Measurements from ENCODE around the gene ATP6V0A1.

ATP6V0A1 gene

GRCh38 chr17:42421507-42422338 lies 37.0 kb upstream of the ATP6V0A1 start:
- no peaks in the 10 kb centered on the region for H3K36me3 ChIP-seq (ENCODE audit: control insufficient read depth, insufficient read depth, low read length)
- peak overlapping the region; percentile 52 for H3K4me3 ChIP-seq (ENCODE audit: insufficient read depth, low read depth, low read length, poor library complexity, severe bottlenecking)
- peaks cover 12% of the 10 kb centered on the region for H3K27me3 ChIP-seq (replicated peaks; ENCODE audit: control insufficient read depth, insufficient read depth, low read length, poor library complexity, severe bottlenecking)
- H3K9me3 ChIP-seq (ENCODE audit: control insufficient read depth, low read length) = no peaks in the 10 kb centered on the region
- H3K27ac ChIP-seq (ENCODE audit: insufficient read depth, low read length, poor library complexity, severe bottlenecking) = no peak overlapping the region
- H3K4me1 ChIP-seq (ENCODE audit: control insufficient read depth, insufficient read depth, low read length, poor library complexity, severe bottlenecking) = peaks cover 17% of the 10 kb centered on the region
- DNase-seq = no peak

DNA sequence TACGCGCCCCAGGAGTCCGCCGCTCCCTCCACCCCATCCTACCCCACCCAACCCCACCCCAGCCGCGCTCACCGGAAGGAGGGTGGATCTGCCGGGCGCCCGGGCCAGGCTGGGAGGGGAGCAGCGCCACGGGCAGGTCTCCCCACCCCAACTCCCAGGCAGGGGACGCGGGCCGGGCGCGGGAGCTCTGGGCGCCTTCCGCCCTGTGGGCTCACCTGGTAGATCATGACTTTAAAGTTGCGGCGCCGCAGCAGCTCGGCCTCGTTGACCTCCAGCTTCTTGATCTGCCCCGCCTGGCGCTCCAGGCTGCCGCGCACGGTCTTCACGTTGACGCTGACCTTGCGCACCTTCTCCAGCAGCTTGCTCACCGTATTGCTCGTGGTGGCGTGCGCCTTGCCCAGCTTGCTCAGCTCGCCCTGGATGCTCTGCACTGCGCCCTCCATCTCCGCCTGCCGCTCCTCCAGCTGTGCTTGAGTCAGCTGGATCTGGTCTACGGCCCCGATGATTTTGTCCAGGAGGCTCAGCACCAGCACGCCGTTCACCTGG lies 36.2 kb upstream of the ATP6V0A1 start:
- DNase-seq = no peak
- H3K27me3 ChIP-seq (replicated peaks; ENCODE audit: control insufficient read depth, insufficient read depth, low read length, poor library complexity, severe bottlenecking) = peaks cover 12% of the 10 kb centered on the region

GRCh38 chr17:42422958-42423712 lies 35.5 kb upstream of the ATP6V0A1 start, which contains the start of gene CAVIN1:
TSS of gene CAVIN1 (minus strand) at chr17:42423256. CDS start at chr17:42423097, 159 bp downstream.
- H3K36me3 ChIP-seq (ENCODE audit: control insufficient read depth, insufficient read depth, low read length) = no peaks in the 10 kb centered on the region
- DNase-seq = no peak
- H3K4me1 ChIP-seq (ENCODE audit: control insufficient read depth, insufficient read depth, low read length, poor library complexity, severe bottlenecking) = peaks cover 17% of the 10 kb centered on the region
- no peaks in the 10 kb centered on the region for H3K9me3 ChIP-seq (ENCODE audit: control insufficient read depth, low read length)
- H3K27ac ChIP-seq (ENCODE audit: insufficient read depth, low read length, poor library complexity, severe bottlenecking) = no peak within 1 kb of the TSS
- peaks cover 12% of the 10 kb centered on the region for H3K27me3 ChIP-seq (replicated peaks; ENCODE audit: control insufficient read depth, insufficient read depth, low read length, poor library complexity, severe bottlenecking)
- peak within 1 kb of the TSS; percentile 52 for H3K4me3 ChIP-seq (ENCODE audit: insufficient read depth, low read depth, low read length, poor library complexity, severe bottlenecking)

More for the DNA sequence above, 36.2 kb upstream of the ATP6V0A1 start:
- no peaks in the 10 kb centered on the region for H3K9me3 ChIP-seq (ENCODE audit: control insufficient read depth, low read length)
- peak overlapping the region; percentile 52 for H3K4me3 ChIP-seq (ENCODE audit: insufficient read depth, low read depth, low read length, poor library complexity, severe bottlenecking)
- H3K4me1 ChIP-seq (ENCODE audit: control insufficient read depth, insufficient read depth, low read length, poor library complexity, severe bottlenecking) = peaks cover 17% of the 10 kb centered on the region
- no peak overlapping the region for H3K27ac ChIP-seq (ENCODE audit: insufficient read depth, low read length, poor library complexity, severe bottlenecking)
- no peaks in the 10 kb centered on the region for H3K36me3 ChIP-seq (ENCODE audit: control insufficient read depth, insufficient read depth, low read length)

DNA sequence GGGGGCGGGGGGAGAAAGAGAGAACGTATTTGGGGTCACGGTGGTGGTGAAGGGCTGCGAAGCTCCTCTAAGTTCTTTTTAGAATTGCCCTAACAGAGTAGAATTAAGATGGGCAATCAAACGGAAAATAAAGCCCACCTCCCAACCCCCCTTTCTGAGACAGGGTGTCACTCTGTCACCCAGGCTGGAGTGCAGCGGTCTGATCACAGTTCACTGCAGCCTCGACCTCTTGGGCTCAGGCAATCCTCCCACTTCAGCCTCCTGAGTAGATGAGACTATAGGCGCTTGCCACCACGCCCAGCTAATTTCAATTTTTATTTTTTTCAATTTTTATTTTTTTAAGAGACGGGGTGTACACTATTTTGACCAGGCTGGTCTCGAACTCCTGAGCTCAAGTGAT lies 34.9 kb upstream of the ATP6V0A1 start:
- Histone ChIP-seq H3K4me1 (ENCODE audit: control insufficient read depth, insufficient read depth, low read length, poor library complexity, severe bottlenecking) (peaks cover 17% of the 10 kb centered on the region), H3K36me3 (ENCODE audit: control insufficient read depth, insufficient read depth, low read length) (no peaks in the 10 kb centered on the region), H3K9me3 (ENCODE audit: control insufficient read depth, low read length) (no peaks in the 10 kb centered on the region), H3K27ac (ENCODE audit: insufficient read depth, low read length, poor library complexity, severe bottlenecking) (no peak overlapping the region), H3K27me3 (replicated peaks; ENCODE audit: control insufficient read depth, insufficient read depth, low read length, poor library complexity, severe bottlenecking) (peaks cover 12% of the 10 kb centered on the region), H3K4me3 (ENCODE audit: insufficient read depth, low read depth, low read length, poor library complexity, severe bottlenecking) (no peak overlapping the region)
- DNase-seq = no peak

GRCh38 chr17:42424991-42425610 lies 33.6 kb upstream of the ATP6V0A1 start:
- peaks cover 17% of the 10 kb centered on the region for H3K4me1 ChIP-seq (ENCODE audit: control insufficient read depth, insufficient read depth, low read length, poor library complexity, severe bottlenecking)
- no peaks in the 10 kb centered on the region for H3K36me3 ChIP-seq (ENCODE audit: control insufficient read depth, insufficient read depth, low read length)
- peaks cover 12% of the 10 kb centered on the region for H3K27me3 ChIP-seq (replicated peaks; ENCODE audit: control insufficient read depth, insufficient read depth, low read length, poor library complexity, severe bottlenecking)
- no peak for DNase-seq
- no peak overlapping the region for H3K27ac ChIP-seq (ENCODE audit: insufficient read depth, low read length, poor library complexity, severe bottlenecking)
- no peaks in the 10 kb centered on the region for H3K9me3 ChIP-seq (ENCODE audit: control insufficient read depth, low read length)
- H3K4me3 ChIP-seq (ENCODE audit: insufficient read depth, low read depth, low read length, poor library complexity, severe bottlenecking) = no peak overlapping the region

GRCh38 chr17:42428141-42428944 lies 30.3 kb upstream of the ATP6V0A1 start:
- Histone ChIP-seq H3K27ac (ENCODE audit: insufficient read depth, low read length, poor library complexity, severe bottlenecking) (no peak overlapping the region), H3K27me3 (replicated peaks; ENCODE audit: control insufficient read depth, insufficient read depth, low read length, poor library complexity, severe bottlenecking) (peaks cover 6% of the 10 kb centered on the region), H3K4me1 (ENCODE audit: control insufficient read depth, insufficient read depth, low read length, poor library complexity, severe bottlenecking) (peaks cover 2% of the 10 kb centered on the region), H3K9me3 (ENCODE audit: control insufficient read depth, low read length) (no peaks in the 10 kb centered on the region), H3K4me3 (ENCODE audit: insufficient read depth, low read depth, low read length, poor library complexity, severe bottlenecking) (no peak overlapping the region), H3K36me3 (ENCODE audit: control insufficient read depth, insufficient read depth, low read length) (no peaks in the 10 kb centered on the region)
- peak in 1 of 3 donors; percentile 19 for DNase-seq

DNA sequence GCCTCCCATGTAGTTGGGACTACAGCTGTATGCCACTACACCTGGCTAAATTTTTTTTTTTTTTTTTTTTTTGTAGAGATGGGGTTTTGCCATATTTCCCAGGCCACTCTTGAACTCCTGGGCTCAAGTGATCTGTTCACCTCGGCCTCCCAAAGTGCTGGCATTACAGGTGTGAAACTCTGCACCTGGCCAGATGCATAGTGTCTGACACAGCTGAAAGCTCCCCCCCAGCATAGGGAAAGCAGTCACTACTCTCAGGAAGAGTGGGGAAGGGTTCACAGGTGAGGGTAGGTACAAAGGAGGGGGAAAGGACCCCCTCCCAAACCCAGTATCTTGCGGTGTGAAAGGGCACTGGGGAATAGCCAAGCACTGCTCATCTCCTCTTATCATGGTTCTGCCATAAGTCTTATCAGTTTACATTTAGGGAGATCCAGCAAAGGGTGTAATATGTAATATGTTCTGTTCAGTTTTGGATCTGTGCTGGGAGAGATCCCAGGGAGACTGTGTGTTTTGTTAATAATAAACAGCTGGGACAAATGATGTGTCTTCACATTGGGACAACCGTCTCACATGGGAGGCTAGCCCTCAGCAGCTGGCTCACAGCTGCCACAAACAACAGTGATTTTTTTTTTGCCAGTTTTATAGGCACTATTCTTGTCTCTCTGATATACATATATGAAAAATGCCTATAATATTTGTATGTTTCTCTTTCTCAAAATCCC lies 28.8 kb upstream of the ATP6V0A1 start:
- no peaks in the 10 kb centered on the region for H3K27me3 ChIP-seq (replicated peaks; ENCODE audit: control insufficient read depth, insufficient read depth, low read length, poor library complexity, severe bottlenecking)
- no peak for DNase-seq
- no peak overlapping the region for H3K27ac ChIP-seq (ENCODE audit: insufficient read depth, low read length, poor library complexity, severe bottlenecking)

DNA sequence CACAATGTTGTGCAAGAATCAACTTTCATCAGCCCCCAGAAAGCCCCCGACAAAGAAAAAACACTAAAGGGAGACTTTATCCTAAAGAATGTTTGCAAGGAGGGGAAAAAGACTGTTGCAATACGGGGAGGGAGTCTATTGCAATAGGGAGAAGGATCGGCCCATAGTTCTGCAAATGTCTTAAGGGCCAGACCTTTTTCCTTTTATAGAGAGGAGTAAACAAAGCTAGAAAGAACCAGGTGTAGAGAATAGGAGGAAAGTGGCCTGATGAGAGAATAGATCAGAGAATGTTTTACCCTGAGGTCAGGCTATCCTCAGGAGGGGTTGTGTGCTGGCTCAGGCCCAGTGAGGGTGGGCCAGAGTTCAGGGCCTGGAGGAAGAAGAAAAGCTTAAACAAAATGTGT lies 26.9 kb upstream of the ATP6V0A1 start:
- Histone ChIP-seq H3K27me3 (replicated peaks; ENCODE audit: control insufficient read depth, insufficient read depth, low read length, poor library complexity, severe bottlenecking) (no peaks in the 10 kb centered on the region), H3K9me3 (ENCODE audit: control insufficient read depth, low read length) (no peaks in the 10 kb centered on the region)
- no peak for DNase-seq

More for the DNA sequence above, 28.8 kb upstream of the ATP6V0A1 start:
- Histone ChIP-seq H3K36me3 (ENCODE audit: control insufficient read depth, insufficient read depth, low read length) (no peaks in the 10 kb centered on the region), H3K9me3 (ENCODE audit: control insufficient read depth, low read length) (no peaks in the 10 kb centered on the region), H3K4me1 (ENCODE audit: control insufficient read depth, insufficient read depth, low read length, poor library complexity, severe bottlenecking) (no peaks in the 10 kb centered on the region), H3K4me3 (ENCODE audit: insufficient read depth, low read depth, low read length, poor library complexity, severe bottlenecking) (no peak overlapping the region)

GRCh38 chr17:42436391-42436790 lies 22.3 kb upstream of the ATP6V0A1 start:
- no peaks in the 10 kb centered on the region for H3K4me1 ChIP-seq (ENCODE audit: control insufficient read depth, insufficient read depth, low read length, poor library complexity, severe bottlenecking)
- H3K27me3 ChIP-seq (replicated peaks; ENCODE audit: control insufficient read depth, insufficient read depth, low read length, poor library complexity, severe bottlenecking) = no peaks in the 10 kb centered on the region
- no peak for DNase-seq
- H3K4me3 ChIP-seq (ENCODE audit: insufficient read depth, low read depth, low read length, poor library complexity, severe bottlenecking) = no peak overlapping the region
- no peaks in the 10 kb centered on the region for H3K9me3 ChIP-seq (ENCODE audit: control insufficient read depth, low read length)
- H3K27ac ChIP-seq (ENCODE audit: insufficient read depth, low read length, poor library complexity, severe bottlenecking) = no peak overlapping the region
- H3K36me3 ChIP-seq (ENCODE audit: control insufficient read depth, insufficient read depth, low read length) = no peaks in the 10 kb centered on the region

More for the DNA sequence above, 26.9 kb upstream of the ATP6V0A1 start:
- no peak overlapping the region for H3K4me3 ChIP-seq (ENCODE audit: insufficient read depth, low read depth, low read length, poor library complexity, severe bottlenecking)
- no peaks in the 10 kb centered on the region for H3K4me1 ChIP-seq (ENCODE audit: control insufficient read depth, insufficient read depth, low read length, poor library complexity, severe bottlenecking)
- no peak overlapping the region for H3K27ac ChIP-seq (ENCODE audit: insufficient read depth, low read length, poor library complexity, severe bottlenecking)
- H3K36me3 ChIP-seq (ENCODE audit: control insufficient read depth, insufficient read depth, low read length) = no peaks in the 10 kb centered on the region

Measured in effector memory CD4-positive, alpha-beta T cell (primary cell).